ENCODE results near the gene KRTAP9-8.
"Not testable (repeated sequence)": the region's sequence is repeated elsewhere in the genome, so short reads cannot be mapped to it uniquely, and the experiment has no call there.

KRTAP9-8 gene

GRCh38 chr17:41237949-41238437 is at the start of gene KRTAP9-8:
KRTAP9-8 (plus strand) TSS chr17:41237999; CDS start chr17:41238052, 53 bp downstream.
- not testable (repeated sequence) for DNase-seq

- DNase-seq = not testable (repeated sequence)
Measured at GRCh38 chr17:41189837-41190318, 47.9 kb upstream of the KRTAP9-8 start, which contains the start of gene KRTAP9-1. KRTAP9-1 (plus strand) TSS chr17:41189887; CDS start chr17:41189887, 0 bp downstream.

GRCh38 chr17:41190328-41190727 is 47.5 kb upstream of the KRTAP9-8 start:
- DNase-seq = no peak

- no peak for DNase-seq
Measured at GRCh38 chr17:41196068-41196467, 41.7 kb upstream of the KRTAP9-8 start.

- no peak for DNase-seq
Measured at GRCh38 chr17:41199421-41200078, 38.2 kb upstream of the KRTAP9-8 start.

GRCh38 chr17:41211845-41212466 is 25.8 kb upstream of the KRTAP9-8 start:
- DNase-seq = no peak

- no peak for DNase-seq
Measured at GRCh38 chr17:41212524-41213169, 25.2 kb upstream of the KRTAP9-8 start.

GRCh38 chr17:41215681-41216080 is 22.1 kb upstream of the KRTAP9-8 start:
- DNase-seq = no peak

GRCh38 chr17:41223821-41224220 is 14.0 kb upstream of the KRTAP9-8 start:
- no peak for DNase-seq

GRCh38 chr17:41226051-41226450 is 11.7 kb upstream of the KRTAP9-8 start:
- DNase-seq = no peak

- DNase-seq = not testable (repeated sequence)
Measured at GRCh38 chr17:41226598-41227095, 11.2 kb upstream of the KRTAP9-8 start, which contains the start of gene KRTAP9-2. KRTAP9-2 (plus strand) TSS chr17:41226648; CDS start chr17:41226655, 7 bp downstream.

GRCh38 chr17:41230094-41230493 is 7.7 kb upstream of the KRTAP9-8 start:
- DNase-seq = no peak

GRCh38 chr17:41231731-41232130 is 6.1 kb upstream of the KRTAP9-8 start:
- DNase-seq = no peak

- DNase-seq = not testable (repeated sequence)
Measured at GRCh38 chr17:41232399-41233105, 5.2 kb upstream of the KRTAP9-8 start, which contains the start of gene KRTAP9-3. KRTAP9-3 (plus strand) TSS chr17:41232449; CDS start chr17:41232502, 53 bp downstream.

- DNase-seq = not testable (repeated sequence)
Measured at GRCh38 chr17:41237116-41237515, 683 bp upstream of the KRTAP9-8 start.

- DNase-seq = not testable (repeated sequence)
Measured at GRCh38 chr17:41246995-41247787, 9.4 kb downstream of the KRTAP9-8 start.

GRCh38 chr17:41249637-41250240 is 11.9 kb downstream of the KRTAP9-8 start, which contains the start of gene KRTAP9-4:
KRTAP9-4 (plus strand) TSS chr17:41249687; CDS start chr17:41249721, 34 bp downstream.
- not testable (repeated sequence) for DNase-seq

GRCh38 chr17:41251261-41251660 is 13.5 kb downstream of the KRTAP9-8 start:
- DNase-seq = no peak

GRCh38 chr17:41254861-41255260 is 17.1 kb downstream of the KRTAP9-8 start:
- DNase-seq = no peak

- DNase-seq = not testable (repeated sequence)
Measured at GRCh38 chr17:41255381-41256290, 17.8 kb downstream of the KRTAP9-8 start, which contains the start of gene KRTAP9-9. KRTAP9-9 (plus strand) TSS chr17:41255384.
